Astrocyte of the cerebellum (primary cell): ENCODE measurements around the gene LAMA2.

ENCODE experiments used
- DNase-seq: peaks from one replicate; pipeline ENCODE4 v3.0.0-alpha.2; 2011; ENCODE audit warnings: low read depth
- H3K4me3 ChIP-seq: 2 replicates; pipeline ENCODE4 v1.5.1; 2011; ENCODE audit warnings: mild to moderate bottlenecking, low read depth, low read length, moderate library complexity
- CTCF ChIP-seq: IDR thresholded peaks from 2 replicates; pipeline ENCODE4 v1.5.1; 2012; ENCODE audit warnings: low read length, low read depth, moderate library complexity, mild to moderate bottlenecking; ENCODE audit errors: missing control alignments
- in situ Hi-C: cut with HindIII; loops from 2 replicates; pipeline ENCODE4 v1.10.0; 2017; ENCODE audit warnings: low sequenced_read_pairs

LAMA2 gene

GRCh38 chr6:129211626-129212025, 328.7 kb downstream of the LAMA2 start:
- no peak for TF ChIP-seq CTCF
- in situ Hi-C loops = no loop called here

GRCh38 chr6:129212081-129212480, 329.1 kb downstream of the LAMA2 start:
- TF ChIP-seq CTCF = no peak
- in situ Hi-C loops = no loop called here

More at GRCh38 chr6:129211626-129212025, 328.7 kb downstream of the LAMA2 start:
- DNase-seq = no peak
- H3K4me3 ChIP-seq = no peak overlapping the region

GRCh38 chr6:129215246-129215645, 332.3 kb downstream of the LAMA2 start:
- in situ Hi-C loops = no loop called here
- TF ChIP-seq CTCF = no peak

More at GRCh38 chr6:129212081-129212480, 329.1 kb downstream of the LAMA2 start:
- no peak for DNase-seq
- no peak overlapping the region for H3K4me3 ChIP-seq

GRCh38 chr6:129215916-129216520, 333.1 kb downstream of the LAMA2 start:
- DNase-seq = no peak
- no peak for TF ChIP-seq CTCF
- in situ Hi-C loops = no loop called here
- H3K4me3 ChIP-seq = no peak overlapping the region

More at GRCh38 chr6:129215246-129215645, 332.3 kb downstream of the LAMA2 start:
- no peak overlapping the region for H3K4me3 ChIP-seq
- DNase-seq = no peak

- H3K4me3 ChIP-seq = no peak overlapping the region
- in situ Hi-C loops = no loop called here
- no peak for TF ChIP-seq CTCF
- DNase-seq = no peak
Measured at GRCh38 chr6:129217701-129218100, 334.8 kb downstream of the LAMA2 start.

GRCh38 chr6:129233458-129234134, 350.7 kb downstream of the LAMA2 start:
- DNase-seq = no peak
- in situ Hi-C loops = no loop called here
- TF ChIP-seq CTCF = no peak
- no peak overlapping the region for H3K4me3 ChIP-seq
